AG10803 (cell line): Measurements from ENCODE around the gene ADSS2.

Experiments used
- DNase-seq: peaks from one replicate; pipeline ENCODE4 v3.0.0; 2010; ENCODE audit warnings: low read depth
- H3K4me3 ChIP-seq: 2 replicates; pipeline ENCODE4 v1.5.1; 2011; ENCODE audit warnings: mild to moderate bottlenecking, low read length, control low read depth
- TF ChIP-seq, protein P1 (sequence below): conservative IDR thresholded peaks from 2 replicates; pipeline ENCODE4 v1.5.1; 2011; ENCODE audit warnings: mild to moderate bottlenecking, low read length, control low read depth, inconsistent platforms

The ADSS2 gene

DNA sequence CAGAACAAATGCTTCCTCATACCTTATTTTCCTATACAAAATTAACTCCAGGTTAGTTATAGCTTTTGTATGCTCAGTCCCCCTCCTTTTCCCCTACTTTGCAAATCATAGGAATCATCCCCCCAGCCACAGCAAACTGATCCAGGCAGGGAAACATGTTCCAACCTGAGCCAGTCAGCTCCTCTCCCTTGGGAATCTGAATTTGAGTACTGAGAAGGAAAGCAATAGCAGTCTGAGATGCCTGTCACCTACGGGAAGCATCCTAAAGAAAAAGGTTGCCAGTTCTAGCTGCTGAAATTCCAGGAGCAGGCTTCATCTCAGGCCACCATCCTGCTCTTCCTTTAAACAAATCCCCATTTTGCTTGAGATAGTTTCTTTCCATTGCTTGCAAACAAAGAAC lies 6.9 kb downstream of the ADSS2 start:
- TF ChIP-seq, protein P1, sequence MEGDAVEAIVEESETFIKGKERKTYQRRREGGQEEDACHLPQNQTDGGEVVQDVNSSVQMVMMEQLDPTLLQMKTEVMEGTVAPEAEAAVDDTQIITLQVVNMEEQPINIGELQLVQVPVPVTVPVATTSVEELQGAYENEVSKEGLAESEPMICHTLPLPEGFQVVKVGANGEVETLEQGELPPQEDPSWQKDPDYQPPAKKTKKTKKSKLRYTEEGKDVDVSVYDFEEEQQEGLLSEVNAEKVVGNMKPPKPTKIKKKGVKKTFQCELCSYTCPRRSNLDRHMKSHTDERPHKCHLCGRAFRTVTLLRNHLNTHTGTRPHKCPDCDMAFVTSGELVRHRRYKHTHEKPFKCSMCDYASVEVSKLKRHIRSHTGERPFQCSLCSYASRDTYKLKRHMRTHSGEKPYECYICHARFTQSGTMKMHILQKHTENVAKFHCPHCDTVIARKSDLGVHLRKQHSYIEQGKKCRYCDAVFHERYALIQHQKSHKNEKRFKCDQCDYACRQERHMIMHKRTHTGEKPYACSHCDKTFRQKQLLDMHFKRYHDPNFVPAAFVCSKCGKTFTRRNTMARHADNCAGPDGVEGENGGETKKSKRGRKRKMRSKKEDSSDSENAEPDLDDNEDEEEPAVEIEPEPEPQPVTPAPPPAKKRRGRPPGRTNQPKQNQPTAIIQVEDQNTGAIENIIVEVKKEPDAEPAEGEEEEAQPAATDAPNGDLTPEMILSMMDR = no peak
- H3K4me3 ChIP-seq = no peak overlapping the region

DNA sequence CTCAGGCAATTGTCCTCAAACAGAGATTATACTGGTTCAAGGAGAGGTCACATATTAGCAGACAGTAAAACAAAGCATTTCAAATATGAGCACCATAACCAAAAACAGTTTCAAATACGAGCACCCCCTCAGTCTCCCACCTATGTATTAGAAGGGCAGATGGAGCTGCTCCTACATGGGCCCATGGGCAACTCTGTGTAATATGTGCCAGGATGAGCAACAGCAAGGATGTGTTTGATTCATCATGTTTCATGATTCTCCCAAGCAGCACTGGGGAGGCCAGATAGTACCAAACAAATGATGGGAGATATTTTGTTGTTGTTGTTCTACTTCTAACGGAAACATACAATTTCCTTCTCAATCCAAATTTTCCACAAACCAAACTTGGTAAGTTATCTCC lies 8.9 kb downstream of the ADSS2 start:
- H3K4me3 ChIP-seq = no peak overlapping the region
- TF ChIP-seq, protein P1 = no peak
- no peak for DNase-seq

More for the DNA sequence above, 6.9 kb downstream of the ADSS2 start:
- no peak for DNase-seq

DNA sequence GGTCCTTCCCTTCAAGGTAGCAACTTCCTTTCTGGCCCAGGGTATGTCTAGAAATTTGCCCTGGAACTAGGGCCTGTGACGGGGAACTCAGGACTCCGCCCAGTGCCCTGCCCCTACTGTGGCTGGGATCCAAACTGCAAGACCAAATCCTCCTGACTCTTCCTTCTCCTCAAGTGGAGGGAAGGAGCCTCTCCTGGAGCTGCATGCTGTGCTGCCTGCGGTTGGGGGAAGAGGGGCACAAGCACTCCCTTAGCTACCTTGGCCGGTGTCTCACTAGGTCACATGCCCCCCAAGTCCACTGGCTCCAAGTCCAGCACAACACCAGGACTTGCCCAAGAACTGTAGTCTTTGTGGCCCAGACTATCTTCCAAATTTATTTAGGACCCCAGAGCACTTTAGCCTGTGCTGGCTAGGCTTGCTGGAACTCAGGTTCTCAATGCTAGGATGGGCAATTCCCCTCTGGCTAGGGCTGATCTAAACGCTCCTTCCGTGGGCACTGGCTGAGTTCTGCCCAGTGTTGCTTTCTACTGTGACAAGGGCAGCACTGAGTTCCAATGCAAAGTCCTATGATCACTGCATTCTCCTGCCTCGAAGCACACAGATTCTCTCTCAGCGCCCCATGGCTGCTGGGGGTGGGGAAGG lies 12.2 kb downstream of the ADSS2 start:
- TF ChIP-seq, protein P1 = no peak
- DNase-seq = no peak
- H3K4me3 ChIP-seq = no peak overlapping the region

DNA sequence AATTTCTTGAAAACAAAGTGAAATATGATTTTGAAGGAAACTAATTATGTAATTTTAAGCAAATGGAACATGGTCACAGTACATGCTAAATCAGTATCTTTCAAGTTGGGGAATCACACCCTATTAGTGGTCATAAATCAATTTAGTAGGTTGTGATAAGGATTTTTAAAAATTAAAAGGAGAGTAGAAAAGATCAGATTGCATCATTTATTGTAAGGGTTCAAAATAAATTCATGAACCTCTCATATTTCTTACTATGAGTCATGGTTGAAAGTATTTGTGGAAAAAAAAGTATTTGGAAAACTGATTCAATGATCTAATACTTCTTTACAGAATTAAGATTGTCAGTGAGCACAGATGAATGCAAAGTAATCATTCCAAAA lies 14.6 kb downstream of the ADSS2 start:
- peak; percentile 42 for DNase-seq
- TF ChIP-seq, protein P1 = no peak
- no peak overlapping the region for H3K4me3 ChIP-seq

DNA sequence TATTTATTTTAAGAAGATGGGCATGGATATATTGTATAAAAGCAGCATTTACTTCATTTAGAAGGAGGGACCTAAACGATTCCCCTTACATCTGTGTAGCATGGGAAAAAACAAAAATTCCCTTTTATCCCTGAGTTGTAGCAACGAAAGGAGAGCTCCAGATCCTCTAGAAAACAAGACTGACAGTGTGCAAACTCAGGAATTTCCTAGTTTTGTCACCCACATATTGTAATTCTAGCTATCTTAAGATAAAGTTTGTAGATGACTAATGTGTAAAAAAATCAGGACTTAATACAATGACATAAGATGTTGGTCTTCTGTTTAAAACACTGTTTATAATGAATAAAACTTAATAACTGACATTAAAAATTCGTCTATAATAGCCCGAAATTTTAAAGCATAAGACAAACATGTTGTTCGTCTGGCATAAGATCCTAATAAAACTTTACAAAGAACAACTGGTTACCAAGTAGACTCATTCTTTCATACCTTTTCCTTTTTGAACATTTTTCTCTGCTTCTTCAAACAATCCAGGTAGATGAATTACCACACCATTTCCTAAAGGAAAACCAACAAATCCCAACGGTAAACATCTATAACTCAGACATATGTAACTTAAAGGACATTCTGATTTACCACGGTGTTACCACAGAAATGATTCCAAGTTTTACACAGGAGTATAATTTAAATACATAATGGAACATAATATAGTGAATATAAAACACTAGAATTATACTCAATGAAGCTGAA lies 15.2 kb downstream of the ADSS2 start:
- DNase-seq = no peak
- H3K4me3 ChIP-seq = no peak overlapping the region
- TF ChIP-seq, protein P1 = no peak

DNA sequence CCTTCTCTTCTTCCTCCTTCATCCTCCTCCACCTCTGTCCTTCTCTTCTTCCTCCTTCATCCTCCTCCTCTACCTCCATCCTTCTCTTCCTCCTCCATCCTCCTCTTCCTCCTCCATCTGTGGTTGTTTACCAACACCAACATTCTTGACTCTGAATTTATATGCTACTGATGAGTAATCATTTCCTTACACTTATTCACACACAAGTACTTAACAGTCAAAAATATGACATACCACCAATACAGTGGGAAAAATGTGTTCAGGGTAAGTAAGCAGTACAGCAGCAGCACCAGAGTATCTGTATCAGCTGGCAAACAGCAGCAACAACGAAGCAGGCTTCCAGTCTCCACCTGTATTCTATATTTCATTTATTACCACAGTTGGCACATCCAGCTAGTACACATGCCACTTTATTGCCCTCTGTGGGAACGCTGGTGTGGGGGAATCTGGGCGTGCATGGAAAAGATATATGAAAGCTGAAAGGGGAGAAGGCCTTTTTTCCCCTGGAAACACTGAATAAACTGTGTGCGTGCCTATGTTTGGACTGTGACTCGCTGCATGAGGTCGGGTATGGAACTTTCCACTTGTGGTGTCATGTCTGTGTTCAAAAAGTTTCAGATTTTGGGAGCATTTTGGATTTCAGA lies 16.0 kb downstream of the ADSS2 start:
- no peak overlapping the region for H3K4me3 ChIP-seq
- TF ChIP-seq, protein P1 = no peak
- peak; percentile 76 for DNase-seq

DNA sequence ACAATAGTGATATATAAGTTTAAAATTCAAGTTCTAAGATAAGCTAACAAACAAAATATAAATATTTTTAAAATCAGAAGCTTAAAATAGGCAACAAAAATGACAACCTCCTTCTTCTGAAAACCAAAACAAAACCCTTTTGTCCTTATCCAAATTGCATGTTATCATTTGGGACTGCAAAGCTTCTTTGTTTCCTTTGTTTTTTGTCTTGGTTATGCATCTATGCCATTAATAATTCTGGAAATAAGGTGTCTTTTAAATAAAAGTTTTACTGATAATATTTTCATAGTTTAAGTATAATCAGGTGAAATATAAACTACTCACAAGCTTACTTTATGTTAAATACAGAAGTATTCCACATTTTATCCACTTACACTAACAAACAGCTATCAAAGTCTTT lies 20.5 kb downstream of the ADSS2 start:
- DNase-seq = no peak
- no peak overlapping the region for H3K4me3 ChIP-seq
- TF ChIP-seq, protein P1 = no peak
